Measurements from ENCODE around the gene LHFPL4.
"Not testable (repeated sequence)": the region's sequence is repeated elsewhere in the genome, so short reads cannot be mapped to it uniquely, and the experiment has no call there.

Gene LHFPL4

GRCh38 chr3:9553021-9553947 is at the start of gene LHFPL4:
TSS of gene LHFPL4 (minus strand) at chr3:9553822. CDS start at chr3:9552679, 1,143 bp downstream.
- DNase-seq = no peak

GRCh38 chr3:9602620-9603019 is 49.0 kb upstream of the LHFPL4 start:
- no peak for DNase-seq

GRCh38 chr3:9601006-9601581 is 47.5 kb upstream of the LHFPL4 start:
- DNase-seq = not testable (repeated sequence)

- peak; percentile 13 for DNase-seq
These were observed 47.0 kb upstream of the LHFPL4 start for GRCh38 chr3:9600597-9600996.

- DNase-seq = no peak
These were observed 45.3 kb upstream of the LHFPL4 start for GRCh38 chr3:9598783-9599387.

- no peak for DNase-seq
These were observed 42.3 kb upstream of the LHFPL4 start for GRCh38 chr3:9595877-9596276.

- not testable (repeated sequence) for DNase-seq
These were observed 38.2 kb upstream of the LHFPL4 start for GRCh38 chr3:9591781-9592180.

GRCh38 chr3:9590282-9590791 is 36.7 kb upstream of the LHFPL4 start:
- no peak for DNase-seq

- no peak for DNase-seq
These were observed 30.2 kb upstream of the LHFPL4 start for GRCh38 chr3:9583792-9584191.

GRCh38 chr3:9583371-9583770 is 29.7 kb upstream of the LHFPL4 start:
- no peak for DNase-seq

- DNase-seq = no peak
These were observed 28.7 kb upstream of the LHFPL4 start for GRCh38 chr3:9582332-9582731.

- DNase-seq = no peak
These were observed 28.1 kb upstream of the LHFPL4 start for GRCh38 chr3:9581742-9582141.

GRCh38 chr3:9569054-9569453 is 15.4 kb upstream of the LHFPL4 start:
- DNase-seq = no peak

GRCh38 chr3:9565316-9565715 is 11.7 kb upstream of the LHFPL4 start:
- DNase-seq = no peak

GRCh38 chr3:9563851-9564250 is 10.2 kb upstream of the LHFPL4 start:
- DNase-seq = no peak

GRCh38 chr3:9560056-9560455 is 6.4 kb upstream of the LHFPL4 start:
- DNase-seq = not testable (repeated sequence)

- DNase-seq = no peak
These were observed 409 bp upstream of the LHFPL4 start for GRCh38 chr3:9553948-9554513.

GRCh38 chr3:9552252-9552999 is 1.2 kb downstream of the LHFPL4 start:
- DNase-seq = no peak

GRCh38 chr3:9550999-9551398 is 2.6 kb downstream of the LHFPL4 start:
- no peak for DNase-seq

- no peak for DNase-seq
These were observed 4.0 kb downstream of the LHFPL4 start for GRCh38 chr3:9549600-9549999.

- no peak for DNase-seq
These were observed 4.6 kb downstream of the LHFPL4 start for GRCh38 chr3:9548991-9549390.

GRCh38 chr3:9542182-9542581 is 11.4 kb downstream of the LHFPL4 start:
- no peak for DNase-seq

GRCh38 chr3:9536212-9536611 is 17.4 kb downstream of the LHFPL4 start:
- DNase-seq = no peak

Data from NCI-H524 treated with DMSO at 0.1 percent for 48 hours (cell line).